CD4-positive, alpha-beta T cell treated with Interleukin-15 for 4 hours (primary cell): ENCODE data around the gene BCAR3.

Source experiments
- DNase-seq: peaks from one replicate; pipeline ENCODE4 v3.0.0-alpha.2; 2020; ENCODE audit warnings: low spot score

Gene BCAR3

GRCh38 chr1:93616221-93616995 lies 65.2 kb downstream of the BCAR3 start:
- no peak for DNase-seq

GRCh38 chr1:93615582-93616150 lies 66.0 kb downstream of the BCAR3 start:
- DNase-seq: peak; percentile 2

GRCh38 chr1:93614986-93615581 lies 66.6 kb downstream of the BCAR3 start:
- DNase-seq: no peak

GRCh38 chr1:93614541-93614940 lies 67.1 kb downstream of the BCAR3 start:
- no peak for DNase-seq

GRCh38 chr1:93613898-93614297 lies 67.7 kb downstream of the BCAR3 start:
- no peak for DNase-seq

- DNase-seq: no peak
These were observed 69.1 kb downstream of the BCAR3 start for GRCh38 chr1:93612510-93612909.

- no peak for DNase-seq
These were observed 70.0 kb downstream of the BCAR3 start for GRCh38 chr1:93611668-93612067.

GRCh38 chr1:93609536-93609935 lies 72.1 kb downstream of the BCAR3 start:
- DNase-seq: no peak

GRCh38 chr1:93608187-93609109 lies 73.2 kb downstream of the BCAR3 start:
- DNase-seq: no peak

GRCh38 chr1:93607814-93608186 lies 73.8 kb downstream of the BCAR3 start:
- DNase-seq: no peak

- DNase-seq: no peak
These were observed 75.7 kb downstream of the BCAR3 start for GRCh38 chr1:93605812-93606512.

- no peak for DNase-seq
These were observed 76.5 kb downstream of the BCAR3 start for GRCh38 chr1:93605026-93605568.

GRCh38 chr1:93604411-93604810 lies 77.2 kb downstream of the BCAR3 start:
- DNase-seq: no peak

- no peak for DNase-seq
These were observed 78.0 kb downstream of the BCAR3 start for GRCh38 chr1:93603601-93604000.

GRCh38 chr1:93603106-93603505 lies 78.5 kb downstream of the BCAR3 start:
- no peak for DNase-seq

GRCh38 chr1:93602101-93602500 lies 79.5 kb downstream of the BCAR3 start:
- no peak for DNase-seq

- no peak for DNase-seq
These were observed 80.0 kb downstream of the BCAR3 start for GRCh38 chr1:93601686-93602085.

GRCh38 chr1:93600663-93601062 lies 81.0 kb downstream of the BCAR3 start:
- no peak for DNase-seq

GRCh38 chr1:93599479-93599878 lies 82.2 kb downstream of the BCAR3 start:
- DNase-seq: no peak

GRCh38 chr1:93598861-93599439 lies 82.7 kb downstream of the BCAR3 start:
- DNase-seq: no peak

GRCh38 chr1:93598396-93598795 lies 83.2 kb downstream of the BCAR3 start:
- DNase-seq: no peak
